Limb (tissue), 2 donors: ENCODE results near the gene HDDC2.

Experiments
- DNase-seq, 2 donors: peaks; one replicate each; pipeline ENCODE4 v3.0.0-alpha.2; 2016; ENCODE audit errors: extremely low spot score in 2 of 2

Gene HDDC2

DNA sequence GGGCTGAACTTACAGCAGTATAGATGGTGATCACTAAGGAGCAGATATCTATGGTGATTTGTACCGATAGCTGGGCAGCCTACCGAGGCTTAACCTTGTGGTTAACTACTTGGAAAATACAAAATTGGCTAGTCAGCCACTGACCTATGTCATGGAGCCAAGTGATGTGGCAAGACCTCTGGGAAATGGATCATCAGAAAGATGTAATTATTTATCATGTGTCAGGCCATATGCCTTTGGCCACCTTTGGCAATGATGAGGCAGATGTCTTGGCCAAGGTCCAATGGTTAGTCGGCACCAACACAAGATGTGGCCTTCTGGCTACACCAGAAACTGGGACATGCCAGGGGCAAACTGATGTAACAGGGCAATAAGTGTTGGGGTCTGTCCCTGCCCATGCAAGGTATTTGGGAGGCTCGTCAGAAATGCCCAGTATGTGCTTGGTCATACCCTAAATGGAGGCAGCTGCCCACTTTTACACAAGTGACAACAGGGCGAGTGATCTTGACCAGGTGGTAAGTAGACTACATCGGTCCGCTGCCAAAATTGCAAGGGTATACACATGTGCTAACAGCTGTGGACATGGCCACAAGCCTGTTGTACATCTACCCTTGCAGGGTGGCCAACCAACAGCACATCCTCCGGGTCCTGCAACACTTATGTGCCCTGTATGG lies 30.1 kb downstream of the HDDC2 start:
- DNase-seq, result no peak

GRCh38 chr6:125270380-125270779 lies 31.4 kb downstream of the HDDC2 start:
- no peak for DNase-seq

- no peak for DNase-seq
Observed at GRCh38 chr6:125269328-125269985, 32.3 kb downstream of the HDDC2 start.

- DNase-seq, result no peak
Observed at GRCh38 chr6:125268765-125269164, 33.0 kb downstream of the HDDC2 start.

GRCh38 chr6:125267806-125268523 lies 33.8 kb downstream of the HDDC2 start:
- no peak for DNase-seq

- no peak for DNase-seq
Observed at GRCh38 chr6:125264476-125264875, 37.3 kb downstream of the HDDC2 start.

- DNase-seq, result no peak
Observed at GRCh38 chr6:125262016-125263013, 39.5 kb downstream of the HDDC2 start.

- DNase-seq, result no peak
Observed at GRCh38 chr6:125259354-125259736, 42.4 kb downstream of the HDDC2 start.

DNA sequence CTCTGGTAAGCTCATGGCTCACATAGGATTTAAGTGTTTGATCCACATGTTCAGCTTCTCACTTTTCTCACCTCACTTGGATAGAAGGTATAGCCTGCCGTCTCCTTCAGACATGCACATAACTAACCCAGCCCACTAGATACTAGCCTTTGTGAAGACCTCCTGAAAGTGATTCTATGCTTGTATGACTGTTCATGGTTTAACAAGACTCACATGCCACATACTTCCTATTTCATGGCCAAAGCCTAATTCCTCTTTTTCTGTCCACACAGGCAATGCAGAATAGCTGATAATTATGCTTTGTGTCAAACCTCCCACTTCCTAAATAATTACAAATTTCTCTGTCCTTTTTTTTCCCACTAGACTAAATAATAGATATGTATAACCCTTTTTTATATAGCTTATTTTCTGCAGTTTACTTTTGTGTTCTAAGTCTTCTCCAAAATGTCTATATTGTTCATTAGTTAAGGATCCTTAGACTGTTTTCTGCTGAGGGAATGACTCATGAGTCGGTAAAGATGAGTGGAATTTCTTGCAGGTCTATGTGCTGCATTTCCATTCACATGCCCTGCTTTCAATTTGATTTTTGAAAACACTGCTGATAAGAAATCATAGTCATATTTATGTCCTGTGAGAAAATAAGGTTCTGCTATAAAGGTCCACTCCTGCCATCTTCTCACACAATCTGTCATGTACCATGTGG lies 43.0 kb downstream of the HDDC2 start:
- no peak for DNase-seq

DNA sequence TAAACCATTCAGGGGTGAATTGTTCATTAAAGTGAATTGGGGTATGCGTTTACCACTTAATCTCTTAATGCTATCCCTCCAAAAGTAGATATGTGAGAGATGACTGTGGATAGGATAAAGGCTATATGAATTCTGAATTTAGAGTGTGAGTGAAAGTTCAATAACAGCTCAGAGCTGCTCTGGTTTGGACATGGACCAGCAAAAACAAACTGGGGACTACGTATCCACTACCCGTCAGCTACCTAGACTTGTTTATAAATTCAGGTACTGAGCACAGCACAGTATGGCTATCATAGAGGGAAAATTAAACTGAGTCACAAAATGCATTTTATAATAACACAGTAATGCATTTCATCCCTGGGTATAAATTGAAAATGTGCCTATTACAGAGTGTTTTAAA lies 44.4 kb downstream of the HDDC2 start:
- no peak for DNase-seq

DNA sequence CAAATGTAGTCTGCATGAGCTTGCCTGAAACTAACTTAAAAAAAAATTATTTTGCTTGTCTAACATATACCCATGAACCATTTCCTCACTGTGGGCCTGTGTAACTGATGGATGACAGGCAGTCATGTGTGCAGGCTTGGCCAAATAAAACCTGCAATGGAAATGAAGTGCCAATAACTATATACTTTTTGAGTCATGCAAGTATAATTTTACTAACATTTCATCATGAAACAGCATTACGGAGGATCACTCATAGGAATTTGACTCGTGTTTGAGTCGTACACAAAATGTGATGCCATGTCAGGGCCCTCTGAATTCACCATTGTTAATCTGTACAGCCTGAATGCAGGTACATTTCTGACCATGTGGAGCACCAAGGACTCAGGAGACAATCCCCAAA lies 46.6 kb downstream of the HDDC2 start:
- no peak for DNase-seq

GRCh38 chr6:125254321-125254720 lies 47.4 kb downstream of the HDDC2 start:
- DNase-seq, result no peak

GRCh38 chr6:125253881-125254280 lies 47.9 kb downstream of the HDDC2 start:
- DNase-seq, result no peak

GRCh38 chr6:125252891-125253290 lies 48.9 kb downstream of the HDDC2 start:
- no peak for DNase-seq

GRCh38 chr6:125251516-125252220 lies 50.1 kb downstream of the HDDC2 start:
- no peak for DNase-seq

GRCh38 chr6:125250511-125250910 lies 51.3 kb downstream of the HDDC2 start:
- no peak for DNase-seq

DNA sequence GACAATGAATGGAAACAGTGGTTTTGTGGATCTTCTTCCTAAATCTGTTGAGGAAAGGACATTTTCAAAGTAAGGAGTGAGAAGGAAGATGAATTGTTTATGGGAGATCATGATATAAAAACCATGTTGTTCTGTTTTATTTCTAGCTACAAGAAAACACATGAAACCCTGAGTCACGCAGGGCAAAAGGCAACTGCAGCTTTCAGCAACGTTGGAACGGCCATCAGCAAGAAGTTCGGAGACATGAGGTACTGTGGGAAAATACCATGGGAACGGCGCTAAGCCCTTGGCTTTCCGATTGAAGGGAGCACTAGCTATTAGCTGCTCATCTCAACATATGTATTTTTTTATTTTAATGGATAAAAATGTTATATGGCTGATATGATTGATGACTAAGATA lies 53.6 kb downstream of the HDDC2 start:
- no peak for DNase-seq

DNA sequence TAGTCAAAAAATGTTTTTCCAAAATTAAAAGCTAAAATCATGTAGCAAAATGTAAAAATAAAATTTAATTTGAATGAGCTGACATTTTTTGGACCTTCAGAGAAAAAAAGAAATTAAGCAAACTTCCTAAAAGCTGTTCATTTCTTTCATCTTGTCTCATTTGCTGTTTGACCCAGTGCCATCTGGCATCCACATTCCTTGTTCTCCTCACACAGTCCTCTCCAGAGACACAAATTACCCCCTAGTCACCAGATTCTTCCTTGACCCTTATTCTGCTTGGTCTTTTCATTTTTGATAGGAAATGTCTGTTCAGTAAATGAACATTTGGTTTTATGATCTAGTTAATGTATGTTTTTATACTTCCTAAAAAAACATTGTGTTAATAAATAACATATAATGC lies 55.2 kb downstream of the HDDC2 start:
- no peak for DNase-seq

GRCh38 chr6:125245523-125246264 lies 56.1 kb downstream of the HDDC2 start:
- DNase-seq, result no peak

GRCh38 chr6:125245109-125245508 lies 56.7 kb downstream of the HDDC2 start:
- no peak for DNase-seq
